COLO829 (cell line): ENCODE data around the gene BARX1.

Experiments used
- DNase-seq: peaks from one replicate; pipeline ENCODE4 v3.0.0; 2012; ENCODE audit warnings: low spot score

The BARX1 gene

GRCh38 chr9:93917121-93917853 is 37.9 kb downstream of the BARX1 start:
- DNase-seq: no peak

- no peak for DNase-seq
Observed at GRCh38 chr9:93916358-93916757, 38.8 kb downstream of the BARX1 start.

GRCh38 chr9:93911801-93912554 is 43.2 kb downstream of the BARX1 start:
- DNase-seq: no peak

DNA sequence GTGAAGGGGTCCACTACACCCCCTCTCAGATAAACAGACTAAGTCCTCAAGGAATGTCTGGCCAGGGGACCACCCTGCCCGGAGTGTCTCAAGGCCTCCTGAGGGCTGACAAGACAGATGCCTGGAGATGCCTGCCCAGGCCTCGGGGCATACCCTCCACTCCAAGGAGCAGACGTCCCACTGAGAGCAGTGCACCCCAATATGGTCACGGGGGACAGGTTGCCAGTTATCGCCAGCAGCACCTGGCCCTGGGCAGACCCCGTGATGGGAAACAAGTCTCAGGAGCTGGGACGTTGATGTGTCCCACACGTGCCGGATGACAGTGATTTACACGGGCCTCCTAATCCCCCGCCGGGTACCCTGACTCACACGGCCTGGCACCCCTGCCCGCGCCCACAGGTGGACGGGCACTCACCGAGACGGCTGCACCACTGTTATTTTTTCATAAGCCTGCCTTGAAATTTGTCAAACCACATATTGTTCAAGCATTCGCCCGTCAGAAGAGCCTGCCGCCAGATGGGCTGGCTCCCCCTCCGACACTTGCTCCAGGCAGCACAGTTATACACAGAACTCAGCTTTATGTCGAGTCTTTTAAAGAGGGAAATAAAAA is 43.9 kb downstream of the BARX1 start:
- DNase-seq: no peak

GRCh38 chr9:93910598-93910997 is 44.6 kb downstream of the BARX1 start:
- DNase-seq: no peak

GRCh38 chr9:93910196-93910595 is 45.0 kb downstream of the BARX1 start:
- DNase-seq: no peak

GRCh38 chr9:93909242-93909616 is 45.9 kb downstream of the BARX1 start:
- DNase-seq: no peak

DNA sequence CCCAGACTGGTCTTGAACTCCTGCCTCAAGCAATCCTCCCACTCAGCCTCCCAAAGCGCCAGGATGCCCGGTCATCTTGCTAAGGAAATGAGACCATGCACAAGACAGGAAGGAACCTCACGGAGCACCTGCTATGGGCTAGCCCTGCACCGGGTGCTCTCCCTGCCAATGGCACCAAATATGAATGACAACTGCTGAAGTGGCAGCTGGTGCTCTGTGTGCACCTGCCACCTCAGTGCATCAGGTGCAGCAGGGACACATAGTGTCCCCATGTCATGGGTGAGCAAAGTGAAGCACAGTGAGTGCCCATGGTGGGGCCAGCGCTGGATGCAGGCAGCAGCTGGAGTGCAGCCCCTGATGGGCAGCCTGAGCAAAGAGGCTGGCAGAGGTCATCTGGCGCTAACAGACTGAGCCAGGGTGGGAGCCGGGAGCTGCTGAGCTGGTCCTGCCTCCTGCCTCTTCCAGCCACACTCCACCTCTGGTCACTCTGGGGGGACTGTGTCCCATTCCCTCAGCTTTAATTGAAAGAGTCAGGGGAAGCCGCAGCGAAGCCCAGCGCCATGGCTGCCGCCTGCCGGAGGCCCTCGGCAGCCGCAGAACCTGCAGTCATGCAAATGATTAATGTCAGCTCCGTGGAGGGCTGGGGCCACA is 46.4 kb downstream of the BARX1 start:
- no peak for DNase-seq

- DNase-seq: no peak
Observed at GRCh38 chr9:93907551-93908199, 47.5 kb downstream of the BARX1 start.

GRCh38 chr9:93906195-93906880 is 48.8 kb downstream of the BARX1 start:
- DNase-seq: no peak

DNA sequence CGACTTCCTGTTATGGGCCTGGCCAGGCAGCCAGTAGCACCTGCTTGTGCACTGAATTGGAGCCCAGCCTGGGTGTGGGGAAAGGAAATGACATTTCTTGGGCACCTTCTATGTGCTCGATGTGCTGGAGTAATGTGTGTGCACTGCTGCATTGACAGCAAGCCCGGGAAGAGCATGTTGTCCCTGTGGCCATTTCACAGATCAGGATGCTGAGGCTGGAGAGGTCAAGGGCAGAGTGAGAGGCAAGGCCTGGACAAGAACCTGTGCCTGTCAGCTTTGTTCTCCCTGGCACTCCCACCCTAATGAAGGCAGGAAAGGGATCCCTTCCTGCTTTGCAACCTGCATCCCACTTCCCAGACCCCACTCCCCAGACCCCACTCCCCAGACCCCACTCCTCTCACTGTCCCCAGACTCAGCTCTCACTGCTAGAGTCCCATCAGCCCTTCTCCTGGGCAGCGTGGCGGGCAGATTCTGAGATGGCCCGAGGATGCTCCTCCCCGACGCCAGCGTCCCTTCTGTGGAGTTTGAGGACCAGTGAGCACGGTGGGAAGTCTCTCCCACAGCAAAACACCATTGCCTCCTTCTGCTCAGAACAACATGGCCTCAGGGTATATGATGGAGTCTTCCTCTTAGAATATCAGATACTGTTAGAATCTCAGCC is 49.6 kb downstream of the BARX1 start:
- no peak for DNase-seq

- DNase-seq: no peak
Observed at GRCh38 chr9:93904649-93905472, 50.3 kb downstream of the BARX1 start.

GRCh38 chr9:93903886-93904648 is 51.1 kb downstream of the BARX1 start:
- DNase-seq: no peak

GRCh38 chr9:93902780-93903655 is 52.1 kb downstream of the BARX1 start:
- no peak for DNase-seq

- DNase-seq: no peak
Observed at GRCh38 chr9:93902051-93902779, 52.9 kb downstream of the BARX1 start.
